ENCODE measurements around the gene CCDC14.

Gene CCDC14

GRCh38 chr3:123919353-123919752, 41.7 kb downstream of the CCDC14 start:
- TF ChIP-seq CTCF (conservative IDR thresholded peaks at IDR 0.05; ENCODE audit: low read depth): no peak
- POLR2A ChIA-PET (ENCODE audit: low non-redundant PET): no interaction called here
- DNase-seq (ENCODE audit: low spot score): no peak
- H3K27ac ChIP-seq: no peak overlapping the region
- CTCF ChIA-PET: interaction anchor here (0.7 kb wide), 1 partner anchor 110 kb away, joined by 4 read pairs; no protein-coding TSS in a partner anchor

GRCh38 chr3:123914829-123915228, 46.2 kb downstream of the CCDC14 start:
- H3K27ac ChIP-seq: no peak overlapping the region
- no peak for DNase-seq (ENCODE audit: low spot score)
- ChIA-PET CTCF (no interaction called here), POLR2A (ENCODE audit: low non-redundant PET) (no interaction called here)
- no peak for TF ChIP-seq CTCF (conservative IDR thresholded peaks at IDR 0.05; ENCODE audit: low read depth)

GRCh38 chr3:123909785-123910184, 51.2 kb downstream of the CCDC14 start:
- TF ChIP-seq CTCF (conservative IDR thresholded peaks at IDR 0.05; ENCODE audit: low read depth): no peak
- CTCF ChIA-PET: no interaction called here
- no peak overlapping the region for H3K27ac ChIP-seq
- no peak for DNase-seq (ENCODE audit: low spot score)
- POLR2A ChIA-PET (ENCODE audit: low non-redundant PET): no interaction called here

- H3K27ac ChIP-seq: no peak overlapping the region
- no peak for TF ChIP-seq CTCF (conservative IDR thresholded peaks at IDR 0.05; ENCODE audit: low read depth)
- CTCF ChIA-PET: interaction anchor here (0.6 kb wide), 1 partner anchor 255 kb away, joined by 4 read pairs; no protein-coding TSS in a partner anchor
- POLR2A ChIA-PET (ENCODE audit: low non-redundant PET): no interaction called here
- no peak for DNase-seq (ENCODE audit: low spot score)
Observed at GRCh38 chr3:123907720-123908119, 53.3 kb downstream of the CCDC14 start.

GRCh38 chr3:123899300-123899865, 61.6 kb downstream of the CCDC14 start:
- ChIA-PET CTCF (interaction anchor here (0.7 kb wide), 1 partner anchor 150 kb away, joined by 4 read pairs; no protein-coding TSS in a partner anchor), POLR2A (ENCODE audit: low non-redundant PET) (interaction anchor here (0.7 kb wide), 1 partner anchor 16 kb away, joined by 3 read pairs; no protein-coding TSS in a partner anchor)
- DNase-seq (ENCODE audit: low spot score): no peak

GRCh38 chr3:123893012-123893411, 68.0 kb downstream of the CCDC14 start:
- no peak overlapping the region for H3K27ac ChIP-seq
- POLR2A ChIA-PET (ENCODE audit: low non-redundant PET): no interaction called here
- CTCF ChIA-PET: no interaction called here
- TF ChIP-seq CTCF (conservative IDR thresholded peaks at IDR 0.05; ENCODE audit: low read depth): no peak
- no peak for DNase-seq (ENCODE audit: low spot score)

More at GRCh38 chr3:123899300-123899865, 61.6 kb downstream of the CCDC14 start:
- no peak overlapping the region for H3K27ac ChIP-seq
- TF ChIP-seq CTCF (conservative IDR thresholded peaks at IDR 0.05; ENCODE audit: low read depth): no peak

Measured in RWPE1 (cell line).